Spinal cord (tissue), 10 donors: ENCODE data around the gene MKX. TPM values are rescaled to one million over a fixed set of nuclear protein-coding genes. Genes with fewer than 3 reads are reported as not detected.
"Not testable (repeated sequence)": the region's sequence is repeated elsewhere in the genome, so short reads cannot be mapped to it uniquely, and the experiment has no call there.

Experiments used
- DNase-seq, 6 donors: peaks; one replicate each; pipeline versions ENCODE4 v3.0.0 to v3.0.0-alpha.2; 2013 to 2015; ENCODE audit warnings: low spot score in 6 of 6, low read depth in 4 of 6
- H3K27ac ChIP-seq: one replicate; pipeline ENCODE4 v1.5.1; 2013; ENCODE audit warnings: low read depth, low read length, control low read depth
- H3K27me3 ChIP-seq: one replicate; pipeline ENCODE4 v1.6.1; 2013; ENCODE audit warnings: low read length; ENCODE audit not compliant: control insufficient read depth, insufficient read depth
- H3K36me3 ChIP-seq: one replicate; pipeline ENCODE4 v1.6.1; 2013; ENCODE audit warnings: low read length; ENCODE audit not compliant: control insufficient read depth, insufficient read depth
- H3K4me1 ChIP-seq: one replicate; pipeline ENCODE4 v1.6.1; 2013; ENCODE audit warnings: low read length; ENCODE audit not compliant: control insufficient read depth, insufficient read depth
- H3K4me3 ChIP-seq: one replicate; pipeline ENCODE4 v1.5.1; 2013; ENCODE audit warnings: low read depth, low read length, control low read depth
- H3K9me3 ChIP-seq: one replicate; pipeline ENCODE4 v1.6.1; 2013; ENCODE audit warnings: low read length; ENCODE audit not compliant: control insufficient read depth, insufficient read depth
- WGBS: methylation state at CpG from one replicate; pipeline ENCODE4 v1.1.5; 2013; ENCODE audit warnings: missing lambda C conversion rate; ENCODE audit not compliant: insufficient coverage; 5-methylcytosine and 5-hydroxymethylcytosine counted together
- polyA plus RNA-seq, 2 donors: library from polyadenylated mRNA; unstranded; fragments of 120-200 nt; gene quantifications; one replicate each; pipeline ENCODE4 v1.2.1, GENCODE V29; 2013; ENCODE audit not compliant: insufficient read length in 2 of 2
- total RNA-seq, 2 donors: library from RNA; depleted of rRNA in 1 of 2; stranded (reverse); fragments of 120-200 nt in 1 of 2; fragments of >200 nt in 1 of 2; gene quantifications; one replicate each; pipeline versions ENCODE4 v1.2.3 to v1.2.4, GENCODE V29; 2013 to 2014
- donor health status: healthy.

The MKX gene
- total and polyA plus RNA-seq, 4 donors: 2.3 to 6.6 (median 3.0) TPM

GRCh38 chr10:27683226-27683625 is 62.4 kb downstream of the MKX start:
- no peak overlapping the region for H3K27ac ChIP-seq
- WGBS: 82% methylated on average over 5 of the region's 6 CpGs
- H3K4me3 ChIP-seq: no peak overlapping the region
- H3K27me3 ChIP-seq: no peaks in the 10 kb centered on the region
- H3K9me3 ChIP-seq: no peaks in the 10 kb centered on the region
- H3K4me1 ChIP-seq: peaks cover 3% of the 10 kb centered on the region
- DNase-seq: no peak
- no peaks in the 10 kb centered on the region for H3K36me3 ChIP-seq

GRCh38 chr10:27681795-27682194 is 63.8 kb downstream of the MKX start:
- not testable (repeated sequence) for DNase-seq, H3K4me1 ChIP-seq, H3K27ac ChIP-seq, H3K4me3 ChIP-seq, H3K36me3 ChIP-seq, H3K27me3 ChIP-seq, H3K9me3 ChIP-seq
- 95% methylated on average over 2 of the region's 3 CpGs for WGBS

- Histone ChIP-seq H3K27ac (no peak overlapping the region), H3K36me3 (no peaks in the 10 kb centered on the region), H3K4me1 (peaks cover 3% of the 10 kb centered on the region), H3K9me3 (no peaks in the 10 kb centered on the region), H3K4me3 (no peak overlapping the region), H3K27me3 (no peaks in the 10 kb centered on the region)
- WGBS: 100% methylated on average over 1 of the region's 14 CpGs
- no peak for DNase-seq
These were observed 64.7 kb downstream of the MKX start for GRCh38 chr10:27680691-27681605.

- Histone ChIP-seq H3K27ac (peak overlapping the region; percentile 87), H3K4me1 (peaks cover 3% of the 10 kb centered on the region)
These were observed 65.5 kb downstream of the MKX start for GRCh38 chr10:27680006-27680557.

GRCh38 chr10:27679369-27679912 is 66.2 kb downstream of the MKX start:
- no peak overlapping the region for H3K4me3 ChIP-seq
- H3K27me3 ChIP-seq: no peaks in the 10 kb centered on the region
- WGBS: 31% methylated on average over 3 of the region's 5 CpGs
- peak overlapping the region; percentile 87 for H3K27ac ChIP-seq
- H3K4me1 ChIP-seq: peaks cover 3% of the 10 kb centered on the region
- H3K9me3 ChIP-seq: no peaks in the 10 kb centered on the region
- peak in 2 of 6 donors; percentile 28 to 45 for DNase-seq
- no peaks in the 10 kb centered on the region for H3K36me3 ChIP-seq

More at GRCh38 chr10:27680006-27680557, 65.5 kb downstream of the MKX start:
- WGBS: 28% methylated on average over 2 of the region's 3 CpGs
- Histone ChIP-seq H3K27me3 (no peaks in the 10 kb centered on the region), H3K9me3 (no peaks in the 10 kb centered on the region), H3K4me3 (no peak overlapping the region), H3K36me3 (no peaks in the 10 kb centered on the region)
- peak; percentile 24 to 90 (median 64) for DNase-seq

- no peak for DNase-seq
- no peaks in the 10 kb centered on the region for H3K27me3 ChIP-seq
- no peaks in the 10 kb centered on the region for H3K9me3 ChIP-seq
- H3K4me1 ChIP-seq: peaks cover 3% of the 10 kb centered on the region
- H3K36me3 ChIP-seq: no peaks in the 10 kb centered on the region
- H3K4me3 ChIP-seq: no peak overlapping the region
- no peak overlapping the region for H3K27ac ChIP-seq
- 50% methylated on average over 2 of the region's 6 CpGs for WGBS
These were observed 67.5 kb downstream of the MKX start for GRCh38 chr10:27678166-27678565.

- Histone ChIP-seq H3K27ac (no peak overlapping the region), H3K4me3 (no peak overlapping the region), H3K9me3 (no peaks in the 10 kb centered on the region), H3K36me3 (no peaks in the 10 kb centered on the region), H3K27me3 (no peaks in the 10 kb centered on the region), H3K4me1 (no peaks in the 10 kb centered on the region)
- DNase-seq: no peak
These were observed 72.6 kb downstream of the MKX start for GRCh38 chr10:27673065-27673464.

GRCh38 chr10:27671821-27672220 is 73.8 kb downstream of the MKX start:
- Histone ChIP-seq H3K9me3 (no peaks in the 10 kb centered on the region), H3K4me1 (no peaks in the 10 kb centered on the region), H3K36me3 (no peaks in the 10 kb centered on the region), H3K27me3 (no peaks in the 10 kb centered on the region), H3K4me3 (no peak overlapping the region), H3K27ac (no peak overlapping the region)
- peak in 1 of 6 donors; percentile 94 for DNase-seq
- WGBS: 80% methylated on average over 1 of the region's 4 CpGs

GRCh38 chr10:27664461-27664860 is 81.2 kb downstream of the MKX start:
- 85% methylated on average over 3 of the region's 5 CpGs for WGBS
- H3K4me1 ChIP-seq: no peaks in the 10 kb centered on the region

GRCh38 chr10:27663621-27664020 is 82.0 kb downstream of the MKX start:
- H3K4me1 ChIP-seq: no peaks in the 10 kb centered on the region
- no peak for DNase-seq
- no peaks in the 10 kb centered on the region for H3K36me3 ChIP-seq
- no peaks in the 10 kb centered on the region for H3K9me3 ChIP-seq
- no peaks in the 10 kb centered on the region for H3K27me3 ChIP-seq
- H3K4me3 ChIP-seq: no peak overlapping the region
- H3K27ac ChIP-seq: no peak overlapping the region

More at GRCh38 chr10:27664461-27664860, 81.2 kb downstream of the MKX start:
- Histone ChIP-seq H3K27me3 (no peaks in the 10 kb centered on the region), H3K36me3 (no peaks in the 10 kb centered on the region), H3K27ac (no peak overlapping the region), H3K9me3 (no peaks in the 10 kb centered on the region), H3K4me3 (no peak overlapping the region)
- no peak for DNase-seq
